Tibial nerve (tissue), 4 donors: ENCODE data around the gene PTGDS.

Source experiments
- EP300 ChIP-seq, 2 donors: sonication (generic); formaldehyde crosslinking; IDR thresholded peaks; one replicate each; pipeline ENCODE4 v1.6.1; 2017; ENCODE audit warnings: antibody characterized with exemption in 2 of 2, mild to moderate bottlenecking in 1 of 2
- POLR2A ChIP-seq, 2 donors: fragments of 450-650 bp; IDR thresholded peaks; one replicate each; pipeline ENCODE4 v1.6.1; 2017; ENCODE audit warnings: antibody characterized with exemption in 2 of 2, mild to moderate bottlenecking in 2 of 2, moderate library complexity in 2 of 2
- TF ChIP-seq, protein P1 (sequence below), 5 experiments: fragments of 200-600 bp in 3 of 5; fragments of 450-650 bp in 2 of 5; sonication (generic) in 3 of 5; IDR thresholded peaks; one replicate each; pipeline ENCODE4 v1.5.1; 2016 to 2019; ENCODE audit warnings: antibody characterized with exemption in 5 of 5, mild to moderate bottlenecking in 3 of 5, moderate library complexity in 2 of 5

DNA sequence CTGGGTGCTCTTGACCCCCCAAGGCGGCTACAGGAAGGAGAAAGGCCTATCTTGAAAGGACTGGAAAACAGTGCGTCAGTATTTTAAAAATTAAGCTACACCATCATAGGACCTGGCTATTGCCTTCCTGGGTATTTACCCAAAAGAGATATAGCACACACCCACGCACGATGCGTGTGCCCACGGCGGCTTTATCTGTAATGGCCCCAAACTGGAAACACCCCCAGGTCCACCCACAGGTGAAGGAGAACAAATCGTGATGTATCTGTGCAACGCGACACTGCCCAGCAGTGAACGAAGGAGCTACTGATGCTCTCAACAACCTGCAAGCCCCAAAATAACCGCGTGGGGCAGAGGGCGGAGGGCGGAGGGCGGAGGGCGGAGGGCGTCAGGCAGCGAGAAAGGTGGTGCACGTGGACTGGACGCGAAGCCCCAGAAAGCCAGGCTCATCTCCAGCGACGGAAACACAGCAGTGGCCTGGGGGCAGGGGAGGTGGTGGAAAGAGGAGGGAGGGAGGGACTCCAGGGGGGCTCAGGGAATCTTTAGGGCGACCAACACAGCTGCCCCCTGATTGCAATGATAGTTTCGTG is 12.4 kb upstream of the PTGDS start:
- TF ChIP-seq, protein P1, sequence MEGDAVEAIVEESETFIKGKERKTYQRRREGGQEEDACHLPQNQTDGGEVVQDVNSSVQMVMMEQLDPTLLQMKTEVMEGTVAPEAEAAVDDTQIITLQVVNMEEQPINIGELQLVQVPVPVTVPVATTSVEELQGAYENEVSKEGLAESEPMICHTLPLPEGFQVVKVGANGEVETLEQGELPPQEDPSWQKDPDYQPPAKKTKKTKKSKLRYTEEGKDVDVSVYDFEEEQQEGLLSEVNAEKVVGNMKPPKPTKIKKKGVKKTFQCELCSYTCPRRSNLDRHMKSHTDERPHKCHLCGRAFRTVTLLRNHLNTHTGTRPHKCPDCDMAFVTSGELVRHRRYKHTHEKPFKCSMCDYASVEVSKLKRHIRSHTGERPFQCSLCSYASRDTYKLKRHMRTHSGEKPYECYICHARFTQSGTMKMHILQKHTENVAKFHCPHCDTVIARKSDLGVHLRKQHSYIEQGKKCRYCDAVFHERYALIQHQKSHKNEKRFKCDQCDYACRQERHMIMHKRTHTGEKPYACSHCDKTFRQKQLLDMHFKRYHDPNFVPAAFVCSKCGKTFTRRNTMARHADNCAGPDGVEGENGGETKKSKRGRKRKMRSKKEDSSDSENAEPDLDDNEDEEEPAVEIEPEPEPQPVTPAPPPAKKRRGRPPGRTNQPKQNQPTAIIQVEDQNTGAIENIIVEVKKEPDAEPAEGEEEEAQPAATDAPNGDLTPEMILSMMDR (IDR thresholded peaks at IDR 0.05), result no peak
- TF ChIP-seq POLR2A (IDR thresholded peaks at IDR 0.05), result no peak
- TF ChIP-seq EP300 (IDR thresholded peaks at IDR 0.05), result no peak
